K562 (cell line): Measurements from ENCODE around the gene ITGB2. TPM values are rescaled to one million over a fixed set of nuclear protein-coding genes. Genes with fewer than 3 reads are reported as not detected.

Experiments used
- BDP1 ChIP-seq: IDR thresholded peaks from 3 replicates; pipeline ENCODE4 v1.6.1; 2011; ENCODE audit not compliant: insufficient read length, insufficient read depth
- CCNT2 ChIP-seq: IDR thresholded peaks from 2 replicates; pipeline ENCODE4 v1.6.1; 2011; ENCODE audit warnings: borderline replicate concordance, low read depth, mild to moderate bottlenecking, moderate library complexity, mixed read lengths, low read length; ENCODE audit not compliant: insufficient read length; ENCODE audit errors: extremely low read depth
- DMBX1 ChIP-seq: fragments of 250-450 bp; sonication (Bioruptor Pico); IDR thresholded peaks from 2 replicates; pipeline ENCODE4 v1.8.0; 2022; ENCODE audit warnings: inconsistent platforms, mild to moderate bottlenecking, moderate library complexity, borderline replicate concordance
- HNRNPUL1 ChIP-seq: fragments of 200-400 bp; formaldehyde crosslinking; IDR thresholded peaks from 2 replicates; pipeline ENCODE4 v1.6.1; 2017; ENCODE audit warnings: low read length
- IRF2 ChIP-seq: sonication (generic); formaldehyde crosslinking; IDR thresholded peaks from 2 replicates; pipeline ENCODE4 v1.8.1; 2022; ENCODE audit warnings: mild to moderate bottlenecking, missing genetic modification reagents
- MED1 ChIP-seq: sonication (generic); formaldehyde crosslinking; IDR thresholded peaks from 2 replicates; pipeline ENCODE4 v1.8.1; 2023; ENCODE audit warnings: missing genetic modification reagents, borderline replicate concordance
- NFYB ChIP-seq: IDR thresholded peaks from 2 replicates; pipeline ENCODE4 v1.6.1; 2011; ENCODE audit warnings: mild to moderate bottlenecking, moderate library complexity; ENCODE audit not compliant: insufficient read length; ENCODE audit errors: extremely low read depth
- NKRF ChIP-seq: fragments of 450-650 bp; IDR thresholded peaks from 2 replicates; pipeline ENCODE4 v1.6.1; 2016; ENCODE audit warnings: borderline replicate concordance
- NR2C1 ChIP-seq, 2 experiments: fragments of 450-650 bp; IDR thresholded peaks; 2 replicates each; pipeline ENCODE4 v1.6.1; 2017; ENCODE audit warnings: mild to moderate bottlenecking in 2 of 2, antibody characterized with exemption in 1 of 2, inconsistent platforms in 1 of 2, missing compliant biosample characterization in 1 of 2, missing genetic modification characterization in 1 of 2
- NR2C2 ChIP-seq, 2 experiments: fragments of 200-800 bp in 1 of 2; sonication (Bioruptor generic) in 1 of 2; sonication (generic) in 1 of 2; formaldehyde crosslinking in 1 of 2; IDR thresholded peaks; 2 replicates each; pipeline versions ENCODE4 v1.6.1 to v1.8.0; 2016 to 2022; ENCODE audit warnings: mild to moderate bottlenecking in 1 of 2, missing compliant biosample characterization in 1 of 2, missing genetic modification characterization in 1 of 2, missing genetic modification reagents in 1 of 2
- OTX1 ChIP-seq: fragments of 450-650 bp; formaldehyde crosslinking; IDR thresholded peaks from 2 replicates; pipeline ENCODE4 v1.4.0; 2022; ENCODE audit warnings: mild to moderate bottlenecking
- PHB2 ChIP-seq: fragments of 450-650 bp; IDR thresholded peaks from 2 replicates; pipeline ENCODE4 v1.6.1; 2017; ENCODE audit warnings: low read depth
- POLR2AphosphoS5 ChIP-seq: IDR thresholded peaks from 2 replicates; pipeline ENCODE4 v1.6.1; 2011; ENCODE audit warnings: mild to moderate bottlenecking, low read depth, low read length, moderate library complexity; ENCODE audit not compliant: control insufficient read depth, insufficient read depth
- SP2 ChIP-seq: IDR thresholded peaks from 2 replicates; pipeline ENCODE4 v1.6.1; 2011; ENCODE audit warnings: mild to moderate bottlenecking, low read depth, low read length, moderate library complexity; ENCODE audit not compliant: poor library complexity, severe bottlenecking; ENCODE audit errors: extremely low read depth
- TAF15 ChIP-seq: fragments of 200-400 bp; formaldehyde crosslinking; IDR thresholded peaks from 2 replicates; pipeline ENCODE4 v1.6.1; 2017; ENCODE audit warnings: mild to moderate bottlenecking, low read depth, low read length, moderate library complexity
- TCF7L2 ChIP-seq: fragments of 150-350 bp; IDR thresholded peaks from 2 replicates; pipeline ENCODE4 v1.6.1; 2016; ENCODE audit warnings: low read depth, mild to moderate bottlenecking, low read length, moderate library complexity
- U2AF1 ChIP-seq: fragments of 200-400 bp; formaldehyde crosslinking; optimal IDR thresholded peaks from 2 replicates; pipeline ENCODE3; 2017; ENCODE audit warnings: mild to moderate bottlenecking, low read depth, low read length, moderate library complexity
- ZBTB49 ChIP-seq: sonication (generic); formaldehyde crosslinking; IDR thresholded peaks from 2 replicates; pipeline ENCODE4 v1.8.0; 2022; ENCODE audit warnings: missing genetic modification reagents, mild to moderate bottlenecking, borderline replicate concordance
- ZNF280A ChIP-seq: fragments of 450-650 bp; IDR thresholded peaks from 2 replicates; pipeline ENCODE4 v1.6.1; 2018; ENCODE audit warnings: mild to moderate bottlenecking, low read depth; ENCODE audit not compliant: partially characterized antibody
- polyA plus RNA-seq, 8 experiments: library from polyadenylated mRNA; depleted of rRNA in 4 of 8; stranded (reverse) in 5 of 8; unstranded in 3 of 8; fragments of >200 nt; fragmentation: Nextera tagmentation in 2 of 8; fragmentation: Illumina TruSeq in 1 of 8; extraction: Ambion mirVana in 2 of 8; extraction: Trizol in 1 of 8; gene quantifications; 2 replicates each; pipeline versions ENCODE4 v1.2.1 to v1.2.3, GENCODE V29; 2011 to 2014; ENCODE audit warnings: inconsistent platforms in 1 of 8, missing spikeins in 1 of 8
- total RNA-seq, 7 experiments: library from RNA; depleted of rRNA in 6 of 7; stranded (reverse); fragments of >200 nt in 6 of 7; fragmentation: Illumina TruSeq in 2 of 7; extraction: Trizol in 2 of 7; gene quantifications; 2 replicates each; pipeline versions ENCODE4 v1.2.1 to v1.2.3, GENCODE V29; 2011 to 2021; ENCODE audit warnings: low replicate concordance in 1 of 7

ITGB2 gene
- total and polyA plus RNA-seq, 9 of the 15 experiments (the other 6 are each of a cell fraction or from before 2014, with no cell fraction given), result 0.07 to 1.3 (median 0.51) TPM; not detected in 2

- TF ChIP-seq NR2C2 (CRISPR knock-in tag; IDR thresholded peaks at IDR 0.05), result peak; percentile 80
- TF ChIP-seq NR2C2 (tag; IDR thresholded peaks at IDR 0.05), result no peak; the same call in none of the 2 replicates
- TF ChIP-seq DMBX1 (CRISPR knock-in tag), result no peak; the same call in 1 of the 2 replicates
- no peak for TF ChIP-seq BDP1
- TF ChIP-seq PHB2, result no peak
- no peak for TF ChIP-seq NR2C1 (IDR thresholded peaks at IDR 0.05)
- TF ChIP-seq NR2C1 (tag; IDR thresholded peaks at IDR 0.05), result no peak
- no peak for TF ChIP-seq ZBTB49 (CRISPR knock-in tag)
- TF ChIP-seq TCF7L2, result no peak
- no peak for TF ChIP-seq NFYB
- no peak for TF ChIP-seq MED1 (CRISPR knock-in tag)
- peak; percentile 62 for TF ChIP-seq POLR2AphosphoS5
- TF ChIP-seq NKRF, result no peak
- TF ChIP-seq IRF2, result no peak; the same call in 1 of the 2 replicates
- no peak for TF ChIP-seq HNRNPUL1
- no peak for TF ChIP-seq SP2
- TF ChIP-seq ZNF280A, result no peak
- no peak for TF ChIP-seq TAF15
- peak; percentile 89 for TF ChIP-seq CCNT2
- TF ChIP-seq OTX1, result no peak
- TF ChIP-seq U2AF1, result no peak
Observed at GRCh38 chr21:44873356-44874239, 47.1 kb downstream of the ITGB2 start, which contains the start of gene PTTG1IP (continued).
